Mononuclear cell (primary cell): ENCODE data around the gene ISY1. TPM values are rescaled to one million over a fixed set of nuclear protein-coding genes. Genes with fewer than 3 reads are reported as not detected.
"Not testable (repeated sequence)": the region's sequence is repeated elsewhere in the genome, so short reads cannot be mapped to it uniquely, and the experiment has no call there.

Experiments used
- H3K27me3 ChIP-seq: 2 replicates; pipeline ENCODE4 v1.6.0; 2011; ENCODE audit warnings: low read length, control low read depth; ENCODE audit not compliant: insufficient read depth
- H3K4me1 ChIP-seq: 2 replicates; pipeline ENCODE4 v1.5.1; 2011; ENCODE audit warnings: mild to moderate bottlenecking, low read length, control low read depth; ENCODE audit not compliant: insufficient read depth
- H3K4me3 ChIP-seq: 2 replicates; pipeline ENCODE4 v1.5.1; 2011; ENCODE audit warnings: mild to moderate bottlenecking, low read length, moderate library complexity
- H3K9me3 ChIP-seq: 2 replicates; pipeline ENCODE4 v1.5.1; 2011; ENCODE audit warnings: low read depth, mild to moderate bottlenecking, control low read depth, low read length
- total RNA-seq: library from RNA; depleted of rRNA; stranded (reverse); fragments of >200 nt; gene quantifications from one replicate; pipeline ENCODE4 v1.2.3, GENCODE V29; 2012

The ISY1 gene
- total RNA-seq, 1 donor: 24.9 TPM

DNA sequence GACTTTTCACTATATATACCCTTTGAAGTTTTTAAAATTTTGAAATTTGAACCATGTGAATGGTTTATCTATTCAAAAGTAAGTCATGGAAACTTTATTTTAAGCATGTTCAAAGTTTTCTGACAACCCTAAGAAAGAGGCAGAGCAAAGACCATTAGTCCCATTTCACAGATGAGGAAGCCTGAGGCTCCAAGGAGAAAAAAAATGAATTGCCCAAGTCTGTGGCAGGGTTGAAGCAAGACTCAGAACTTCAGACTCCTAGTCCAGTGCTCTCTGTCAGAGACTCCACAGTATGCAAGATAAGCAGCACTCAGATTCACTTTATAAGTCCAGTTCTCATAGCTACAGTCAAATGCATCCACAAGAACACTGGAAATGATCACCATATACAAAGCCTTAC lies 43.7 kb downstream of the ISY1 start:
- Histone ChIP-seq H3K27me3 (no peaks in the 10 kb centered on the region), H3K9me3 (no peaks in the 10 kb centered on the region), H3K4me3 (no peak overlapping the region), H3K4me1 (peaks cover 67% of the 10 kb centered on the region)

DNA sequence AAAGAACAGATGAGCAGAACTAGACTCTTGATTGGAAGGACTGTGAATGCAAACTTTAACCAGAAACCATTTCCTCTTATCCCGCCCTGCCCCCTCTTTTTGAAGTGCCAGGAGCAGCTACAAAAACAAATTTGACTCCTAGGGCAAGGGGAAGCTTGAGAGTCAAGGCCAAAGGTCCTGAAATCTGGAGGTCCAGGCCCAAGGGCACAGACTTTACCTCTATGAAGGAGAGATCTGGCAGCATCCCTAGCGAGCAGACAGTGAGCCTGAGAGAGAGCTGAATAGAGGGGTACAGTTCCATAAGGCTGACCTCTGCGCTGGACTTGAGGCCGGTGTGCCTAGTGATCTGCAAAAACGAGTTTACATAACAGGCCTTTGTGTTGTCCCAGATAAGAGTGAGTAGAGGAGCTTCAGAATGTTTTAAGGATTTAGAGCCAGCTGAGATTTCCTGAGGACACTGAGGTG lies 44.3 kb downstream of the ISY1 start:
- Histone ChIP-seq H3K4me3 (no peak overlapping the region), H3K9me3 (no peaks in the 10 kb centered on the region), H3K27me3 (no peaks in the 10 kb centered on the region), H3K4me1 (peaks cover 71% of the 10 kb centered on the region)

GRCh38 chr3:129114455-129114854 lies 46.4 kb downstream of the ISY1 start:
- Histone ChIP-seq H3K27me3 (no peaks in the 10 kb centered on the region), H3K4me1 (peaks cover 61% of the 10 kb centered on the region), H3K9me3 (no peaks in the 10 kb centered on the region), H3K4me3 (no peak overlapping the region)

DNA sequence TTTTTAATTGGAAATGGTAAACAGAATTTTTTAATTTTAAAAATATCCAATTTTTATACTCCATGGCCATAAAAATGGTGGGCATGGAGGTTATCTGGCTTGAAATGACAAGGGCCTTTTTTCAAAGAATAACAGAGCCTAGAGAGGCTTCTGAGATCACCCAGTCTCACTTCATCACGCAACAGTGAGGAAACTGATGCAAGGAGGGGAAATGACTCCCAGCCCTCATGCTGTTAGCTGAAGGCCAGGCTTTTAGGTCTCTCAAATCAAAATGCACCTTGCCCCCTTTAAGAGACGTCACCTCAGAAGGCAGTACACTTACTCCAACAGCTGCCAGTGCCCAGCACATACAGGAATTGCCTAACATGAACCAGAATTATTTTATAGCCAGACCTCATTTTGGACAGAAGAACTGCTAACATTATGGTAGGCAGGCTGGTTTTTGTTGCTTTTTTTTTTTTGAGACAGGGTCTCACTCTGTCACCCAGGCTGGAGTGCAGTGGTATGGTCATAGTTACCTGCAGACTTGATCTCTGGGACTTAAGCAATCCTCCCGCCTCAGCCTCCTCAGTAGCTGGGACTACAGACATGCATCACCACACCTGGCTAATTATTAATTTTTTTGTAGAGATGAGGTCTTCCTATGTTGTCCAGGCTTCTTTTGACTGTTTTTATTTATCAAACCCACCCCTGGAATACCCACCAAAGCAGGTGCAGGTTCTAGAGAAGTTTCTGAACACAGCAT lies 48.4 kb downstream of the ISY1 start:
- peaks cover 49% of the 10 kb centered on the region for H3K4me1 ChIP-seq
- no peaks in the 10 kb centered on the region for H3K27me3 ChIP-seq
- H3K9me3 ChIP-seq: no peaks in the 10 kb centered on the region
- no peak overlapping the region for H3K4me3 ChIP-seq

- H3K9me3 ChIP-seq, H3K4me3 ChIP-seq, H3K27me3 ChIP-seq: not testable (repeated sequence)
- peaks cover 37% of the 10 kb centered on the region for H3K4me1 ChIP-seq
Measured at GRCh38 chr3:129111076-129111780, 49.6 kb downstream of the ISY1 start.

GRCh38 chr3:129107793-129108192 lies 53.1 kb downstream of the ISY1 start:
- Histone ChIP-seq H3K4me1 (peaks cover 22% of the 10 kb centered on the region), H3K4me3 (no peak overlapping the region), H3K27me3 (no peaks in the 10 kb centered on the region), H3K9me3 (no peaks in the 10 kb centered on the region)

DNA sequence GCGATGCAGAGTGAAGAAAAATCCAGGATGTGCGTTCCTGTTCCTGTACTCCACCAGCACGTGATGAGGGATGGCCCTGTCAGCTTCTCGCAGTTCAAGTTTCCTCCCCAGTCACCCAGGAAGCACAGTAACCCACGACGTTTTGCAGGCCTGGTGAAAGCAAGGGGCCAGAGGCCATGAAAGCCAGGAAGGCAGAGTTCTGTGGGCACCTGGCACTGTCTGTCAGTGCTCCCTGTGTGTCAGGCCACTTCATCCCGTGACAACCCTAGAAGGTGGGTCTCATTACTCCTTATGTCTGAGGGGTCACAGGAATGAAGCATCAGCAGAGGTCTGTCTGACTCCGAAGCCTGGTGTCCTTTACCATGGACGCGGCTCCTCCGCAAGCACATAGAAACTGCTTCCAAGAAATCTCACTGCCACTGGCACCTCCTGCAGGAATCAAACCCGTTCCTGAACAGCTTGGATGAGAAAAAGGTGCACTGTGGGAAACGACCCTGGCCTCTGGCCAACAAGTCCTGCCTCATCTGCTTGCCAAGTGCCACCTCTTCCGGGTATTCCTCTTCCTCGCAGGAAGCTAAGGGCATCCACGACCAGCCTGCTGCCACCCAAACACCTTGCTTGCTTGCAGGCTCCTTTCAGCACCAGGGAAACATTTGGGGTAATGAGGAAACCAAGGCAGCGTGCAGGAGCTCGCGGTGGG lies 53.8 kb downstream of the ISY1 start:
- H3K27me3 ChIP-seq: no peaks in the 10 kb centered on the region
- H3K4me3 ChIP-seq: no peak overlapping the region
- no peaks in the 10 kb centered on the region for H3K9me3 ChIP-seq
- peaks cover 15% of the 10 kb centered on the region for H3K4me1 ChIP-seq

GRCh38 chr3:129106320-129106719 lies 54.5 kb downstream of the ISY1 start:
- Histone ChIP-seq H3K9me3 (no peaks in the 10 kb centered on the region), H3K27me3 (no peaks in the 10 kb centered on the region), H3K4me1 (peaks cover 12% of the 10 kb centered on the region), H3K4me3 (no peak overlapping the region)

- no peaks in the 10 kb centered on the region for H3K27me3 ChIP-seq
- H3K4me3 ChIP-seq: no peak overlapping the region
- H3K4me1 ChIP-seq: peaks cover 12% of the 10 kb centered on the region
- no peaks in the 10 kb centered on the region for H3K9me3 ChIP-seq
Measured at GRCh38 chr3:129105862-129106261, 55.0 kb downstream of the ISY1 start.

DNA sequence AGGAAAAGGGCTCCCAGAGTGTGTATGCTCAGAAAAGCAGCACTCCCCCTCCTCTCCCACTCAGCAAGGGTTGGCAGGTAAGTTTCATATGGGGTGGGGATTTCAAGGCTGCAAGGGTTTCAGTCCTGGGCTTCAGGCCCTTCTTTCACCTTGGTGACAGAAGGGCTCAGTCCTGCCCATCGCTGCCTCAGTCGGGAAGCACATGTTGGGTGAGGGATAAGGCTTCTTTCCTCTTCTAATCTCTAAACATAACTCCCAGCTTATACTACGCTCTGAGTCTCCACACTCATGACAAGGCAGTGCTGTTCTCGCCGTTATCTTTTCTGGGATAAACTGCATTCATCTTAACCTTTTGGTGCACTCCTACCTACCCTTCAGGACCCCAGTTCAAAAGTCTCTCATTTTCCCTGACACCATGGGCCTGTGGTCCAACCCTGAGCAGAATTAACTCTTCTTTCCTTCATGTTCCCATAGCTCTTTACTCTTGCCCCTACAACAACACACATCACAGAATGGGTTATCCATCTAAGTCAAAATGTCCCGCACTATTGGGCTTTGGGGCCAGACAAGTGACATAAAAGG lies 56.3 kb downstream of the ISY1 start:
- H3K4me3 ChIP-seq: no peak overlapping the region
- H3K4me1 ChIP-seq: peaks cover 12% of the 10 kb centered on the region
- no peaks in the 10 kb centered on the region for H3K27me3 ChIP-seq
- H3K9me3 ChIP-seq: no peaks in the 10 kb centered on the region

DNA sequence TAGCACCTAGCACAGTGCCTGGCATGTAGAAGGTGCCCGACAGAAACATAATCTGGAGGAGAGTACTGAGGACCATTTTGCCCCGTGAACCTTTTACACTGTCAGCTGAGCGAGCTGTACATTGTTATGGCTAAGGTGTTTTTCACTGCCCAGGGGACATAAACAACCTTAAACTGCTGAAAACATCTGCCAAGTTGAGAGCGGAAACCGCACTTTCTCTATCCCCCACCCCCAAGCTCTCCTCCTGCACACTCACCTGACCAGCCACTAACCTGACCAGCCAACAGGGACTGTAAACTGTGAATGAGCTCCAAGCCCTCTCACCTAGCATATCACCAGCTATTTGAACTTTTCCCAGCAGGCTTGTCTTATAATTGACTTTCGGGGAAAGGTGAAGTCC lies 56.8 kb downstream of the ISY1 start:
- Histone ChIP-seq H3K4me3 (no peak overlapping the region), H3K4me1 (peaks cover 12% of the 10 kb centered on the region)

GRCh38 chr3:129103296-129103695 lies 57.6 kb downstream of the ISY1 start:
- no peak overlapping the region for H3K4me3 ChIP-seq
- no peaks in the 10 kb centered on the region for H3K9me3 ChIP-seq
- H3K27me3 ChIP-seq: no peaks in the 10 kb centered on the region
- peaks cover 12% of the 10 kb centered on the region for H3K4me1 ChIP-seq

More for the DNA sequence above, 56.8 kb downstream of the ISY1 start:
- H3K27me3 ChIP-seq: no peaks in the 10 kb centered on the region
- no peaks in the 10 kb centered on the region for H3K9me3 ChIP-seq

GRCh38 chr3:129101370-129102138 lies 59.3 kb downstream of the ISY1 start:
- Histone ChIP-seq H3K4me1 (peaks cover 6% of the 10 kb centered on the region), H3K4me3 (no peak overlapping the region), H3K9me3 (no peaks in the 10 kb centered on the region), H3K27me3 (no peaks in the 10 kb centered on the region)

GRCh38 chr3:129100274-129100673 lies 60.6 kb downstream of the ISY1 start:
- H3K27me3 ChIP-seq: no peaks in the 10 kb centered on the region
- H3K4me3 ChIP-seq: no peak overlapping the region
- H3K9me3 ChIP-seq: no peaks in the 10 kb centered on the region
- H3K4me1 ChIP-seq: peaks cover 4% of the 10 kb centered on the region
